ENCODE measurements around the gene NOVA2.

NOVA2 gene

GRCh38 chr19:45962021-45962420 is 11.6 kb downstream of the NOVA2 start:
- DNase-seq (ENCODE audit: low read depth in 1 of 2, low spot score in 1 of 2) = no peak

GRCh38 chr19:45960595-45961235 is 12.9 kb downstream of the NOVA2 start:
- DNase-seq (ENCODE audit: low read depth in 1 of 2, low spot score in 1 of 2) = no peak

- DNase-seq (ENCODE audit: low read depth in 1 of 2, low spot score in 1 of 2) = no peak
These were observed 14.1 kb downstream of the NOVA2 start for GRCh38 chr19:45959517-45960025.

- no peak for DNase-seq (ENCODE audit: low read depth in 1 of 2, low spot score in 1 of 2)
These were observed 14.7 kb downstream of the NOVA2 start for GRCh38 chr19:45958769-45959516.

- no peak for DNase-seq (ENCODE audit: low read depth in 1 of 2, low spot score in 1 of 2)
These were observed 15.3 kb downstream of the NOVA2 start for GRCh38 chr19:45958320-45958719.

- DNase-seq (ENCODE audit: low read depth in 1 of 2, low spot score in 1 of 2) = no peak
These were observed 17.6 kb downstream of the NOVA2 start for GRCh38 chr19:45955905-45956608.

- DNase-seq (ENCODE audit: low read depth in 1 of 2, low spot score in 1 of 2) = no peak
These were observed 19.5 kb downstream of the NOVA2 start for GRCh38 chr19:45954156-45954555.

GRCh38 chr19:45953676-45954075 is 20.0 kb downstream of the NOVA2 start:
- DNase-seq (ENCODE audit: low read depth in 1 of 2, low spot score in 1 of 2) = no peak

GRCh38 chr19:45952686-45953505 is 20.8 kb downstream of the NOVA2 start:
- DNase-seq (ENCODE audit: low read depth in 1 of 2, low spot score in 1 of 2) = no peak

- DNase-seq (ENCODE audit: low read depth in 1 of 2, low spot score in 1 of 2) = no peak
These were observed 21.4 kb downstream of the NOVA2 start for GRCh38 chr19:45952341-45952685.

GRCh38 chr19:45947926-45948325 is 25.7 kb downstream of the NOVA2 start:
- DNase-seq (ENCODE audit: low read depth in 1 of 2, low spot score in 1 of 2) = no peak

- no peak for DNase-seq (ENCODE audit: low read depth in 1 of 2, low spot score in 1 of 2)
These were observed 33.2 kb downstream of the NOVA2 start for GRCh38 chr19:45940515-45940805.

GRCh38 chr19:45939792-45940514 is 33.7 kb downstream of the NOVA2 start:
- no peak for DNase-seq (ENCODE audit: low read depth in 1 of 2, low spot score in 1 of 2)

- no peak for DNase-seq (ENCODE audit: low read depth in 1 of 2, low spot score in 1 of 2)
These were observed 34.8 kb downstream of the NOVA2 start for GRCh38 chr19:45938733-45939319.

- DNase-seq (ENCODE audit: low read depth in 1 of 2, low spot score in 1 of 2) = no peak
These were observed 38.4 kb downstream of the NOVA2 start for GRCh38 chr19:45935267-45935666.

GRCh38 chr19:45934551-45935230 is 39.0 kb downstream of the NOVA2 start:
- no peak for DNase-seq (ENCODE audit: low read depth in 1 of 2, low spot score in 1 of 2)

- DNase-seq (ENCODE audit: low read depth in 1 of 2, low spot score in 1 of 2) = no peak
These were observed 39.9 kb downstream of the NOVA2 start for GRCh38 chr19:45933759-45934158.

- no peak for DNase-seq (ENCODE audit: low read depth in 1 of 2, low spot score in 1 of 2)
These were observed 42.6 kb downstream of the NOVA2 start for GRCh38 chr19:45931055-45931454.

GRCh38 chr19:45929247-45929646 is 44.4 kb downstream of the NOVA2 start:
- DNase-seq (ENCODE audit: low read depth in 1 of 2, low spot score in 1 of 2) = no peak

All from activated CD4-positive, alpha-beta T cell treated with anti-CD3 and anti-CD28 coated beads, Interleukin-2, amount 50 U/mL, for 24 hours (primary cell).